ENCODE measurements around the gene ESRRA. TPM values are rescaled to one million over a fixed set of nuclear protein-coding genes. Genes with fewer than 3 reads are reported as not detected.

ESRRA gene
- total RNA-seq, 2 experiments from 2014 or later = 10.9 to 12.0 TPM

DNA sequence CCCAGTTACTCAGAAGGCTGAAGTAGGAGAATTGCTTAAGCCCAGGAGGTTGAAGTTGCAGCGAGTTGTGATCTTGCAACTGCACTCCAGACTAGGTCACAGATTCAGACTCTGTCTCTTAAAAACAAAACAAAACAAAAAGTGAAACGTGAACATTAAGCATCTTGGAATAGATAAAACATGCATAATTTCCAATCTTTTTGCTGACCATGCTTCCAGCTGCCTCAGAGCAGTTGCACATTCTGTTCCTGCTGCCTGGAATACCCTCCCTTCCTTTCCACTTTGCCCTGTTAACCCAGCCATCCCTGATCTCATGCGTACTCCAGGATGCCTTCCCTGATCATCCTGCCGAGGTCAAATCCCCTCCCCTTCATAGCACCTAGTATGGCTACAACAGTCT, 34.0 kb downstream of the ESRRA start:
- peak overlapping the region; percentile 93 for H3K27ac Mint-ChIP-seq
- DNase-seq (no peak), ATAC-seq (ENCODE audit: poor library complexity) (no peak)
- ChIA-PET CTCF (interaction anchor here (1.1 to 2.3 kb wide), 2 partner anchors 8 to 38 kb away, joined by 3 to 15 read pairs; no protein-coding TSS in a partner anchor), POLR2A (interaction anchor here (1.1 to 4.7 kb wide), 4 partner anchors 10 to 439 kb away, joined by 3 to 103 read pairs (median 6); partner anchors contain the start of genes PRDX5, SF1, STIP1 and TRMT112)
- peak overlapping the region; percentile 92 for H3K4me3 Mint-ChIP-seq
- no peaks in the 10 kb centered on the region for H3K27me3 Mint-ChIP-seq
- H3K4me1 Mint-ChIP-seq (ENCODE audit: low read depth) = peaks cover 49% of the 10 kb centered on the region
- H3K9me3 ChIP-seq (ENCODE audit: control insufficient read depth in 1 of 2, insufficient read depth in 1 of 2, low read length in 2 of 2) = no peaks in the 10 kb centered on the region
- H3K4me1 ChIP-seq (ENCODE audit: insufficient read depth, low read length) = peaks cover 53% of the 10 kb centered on the region
- H3K36me3 ChIP-seq (ENCODE audit: insufficient read depth, low read length) = peaks cover 38% of the 10 kb centered on the region
- TF ChIP-seq, protein P1, sequence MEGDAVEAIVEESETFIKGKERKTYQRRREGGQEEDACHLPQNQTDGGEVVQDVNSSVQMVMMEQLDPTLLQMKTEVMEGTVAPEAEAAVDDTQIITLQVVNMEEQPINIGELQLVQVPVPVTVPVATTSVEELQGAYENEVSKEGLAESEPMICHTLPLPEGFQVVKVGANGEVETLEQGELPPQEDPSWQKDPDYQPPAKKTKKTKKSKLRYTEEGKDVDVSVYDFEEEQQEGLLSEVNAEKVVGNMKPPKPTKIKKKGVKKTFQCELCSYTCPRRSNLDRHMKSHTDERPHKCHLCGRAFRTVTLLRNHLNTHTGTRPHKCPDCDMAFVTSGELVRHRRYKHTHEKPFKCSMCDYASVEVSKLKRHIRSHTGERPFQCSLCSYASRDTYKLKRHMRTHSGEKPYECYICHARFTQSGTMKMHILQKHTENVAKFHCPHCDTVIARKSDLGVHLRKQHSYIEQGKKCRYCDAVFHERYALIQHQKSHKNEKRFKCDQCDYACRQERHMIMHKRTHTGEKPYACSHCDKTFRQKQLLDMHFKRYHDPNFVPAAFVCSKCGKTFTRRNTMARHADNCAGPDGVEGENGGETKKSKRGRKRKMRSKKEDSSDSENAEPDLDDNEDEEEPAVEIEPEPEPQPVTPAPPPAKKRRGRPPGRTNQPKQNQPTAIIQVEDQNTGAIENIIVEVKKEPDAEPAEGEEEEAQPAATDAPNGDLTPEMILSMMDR (IDR thresholded peaks at IDR 0.05) = no peak
- intact Hi-C loops (cut with DNase I, micrococcal nuclease) = no loop called here
- H3K27me3 ChIP-seq (ENCODE audit: control insufficient read depth in 1 of 2, insufficient read depth in 2 of 2, low read length in 2 of 2) = no peaks in the 10 kb centered on the region
- H3K36me3 Mint-ChIP-seq (ENCODE audit: low read depth) = peaks cover 32% of the 10 kb centered on the region
- no peaks in the 10 kb centered on the region for H3K9me3 Mint-ChIP-seq
- H3K4me3 ChIP-seq (ENCODE audit: low read length) = peak overlapping the region; percentile 81
- peak overlapping the region; percentile 83 to 93 for H3K27ac ChIP-seq (ENCODE audit: low read depth in 1 of 2, low read length in 2 of 2)

DNA sequence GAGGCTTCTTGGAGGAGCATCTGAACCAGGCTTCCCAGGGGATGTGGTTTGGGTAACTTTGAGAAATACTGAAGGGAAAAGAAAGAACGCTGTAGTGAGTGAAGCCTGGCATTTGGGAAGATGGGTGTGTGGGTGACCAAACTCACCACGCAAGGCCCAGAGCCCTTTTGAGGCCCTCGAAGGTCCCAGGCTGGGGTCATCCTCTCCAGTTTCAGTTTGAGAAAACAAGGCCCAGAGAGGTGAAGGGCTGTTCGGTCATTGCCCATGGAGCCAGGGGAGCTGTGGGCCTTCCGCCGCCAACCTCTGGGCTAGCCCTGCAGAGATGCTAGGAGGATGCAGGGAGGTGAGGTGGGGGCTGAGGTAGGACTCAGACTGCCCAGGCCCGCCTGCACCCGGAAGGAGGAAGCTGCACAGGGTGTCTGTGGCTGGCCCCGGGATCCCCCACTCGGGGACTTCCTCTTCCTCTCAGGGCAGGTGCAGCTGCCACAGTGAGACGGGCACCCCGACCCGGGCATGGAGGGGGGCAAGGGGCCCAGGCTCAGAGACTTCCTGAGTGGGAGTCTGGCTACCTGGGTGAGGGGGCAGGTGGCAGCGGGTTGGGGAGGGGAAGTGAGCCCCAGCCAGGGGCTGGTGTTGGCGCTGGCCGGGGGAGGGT, 34.6 kb downstream of the ESRRA start, which contains the start of gene CCDC88B:
CCDC88B (plus strand) TSS at position 451 of the 655 bp plus-strand sequence; CDS start at position 514, 63 bp downstream.
- CTCF ChIA-PET = interaction anchor here (0.9 to 3.9 kb wide), 4 partner anchors 8 to 39 kb away, joined by 3 to 34 read pairs (median 9); partner anchors contain the start of genes PRDX5 and TRMT112
- Histone ChIP-seq H3K36me3 (ENCODE audit: insufficient read depth, low read length) (peaks cover 43% of the 10 kb centered on the region), H3K27ac (ENCODE audit: low read depth in 1 of 2, low read length in 2 of 2) (peak within 1 kb of the TSS; percentile 83 to 93), H3K4me1 (ENCODE audit: insufficient read depth, low read length) (peaks cover 55% of the 10 kb centered on the region), H3K27me3 (ENCODE audit: control insufficient read depth in 1 of 2, insufficient read depth in 2 of 2, low read length in 2 of 2) (no peaks in the 10 kb centered on the region), H3K4me3 (ENCODE audit: low read length) (peak within 1 kb of the TSS; percentile 81), H3K9me3 (ENCODE audit: control insufficient read depth in 1 of 2, insufficient read depth in 1 of 2, low read length in 2 of 2) (no peaks in the 10 kb centered on the region)
- peak; percentile 86 for ATAC-seq (ENCODE audit: poor library complexity)
- POLR2A ChIA-PET = interaction anchor here (0.6 to 4.7 kb wide), 12 partner anchors 10 to 1748 kb away, joined by 3 to 103 read pairs (median 4); partner anchors contain the start of genes ESRRA, FAM89B, FKBP2 and INTS5
- peak; percentile 77 to 95 (median 86) for DNase-seq
- H3K4me3 Mint-ChIP-seq = peak within 1 kb of the TSS; percentile 92
- H3K27me3 Mint-ChIP-seq = no peaks in the 10 kb centered on the region
- no peaks in the 10 kb centered on the region for H3K9me3 Mint-ChIP-seq
- TF ChIP-seq, protein P1 (IDR thresholded peaks at IDR 0.05) = no peak
- peak within 1 kb of the TSS; percentile 93 for H3K27ac Mint-ChIP-seq
- peaks cover 49% of the 10 kb centered on the region for H3K4me1 Mint-ChIP-seq (ENCODE audit: low read depth)
- peaks cover 32% of the 10 kb centered on the region for H3K36me3 Mint-ChIP-seq (ENCODE audit: low read depth)
- intact Hi-C loops (cut with DNase I, micrococcal nuclease) = loop anchor here (1.0 to 5.0 kb wide), 3 partner anchors 23 to 35 kb away; partner anchors contain the start of genes ESRRA (in 2 of the 2) and TRMT112 (in 1 of the 2)

- DNase-seq (peak; percentile 59 to 84 (median 69)), ATAC-seq (ENCODE audit: poor library complexity) (peak; percentile 35)
- no peaks in the 10 kb centered on the region for H3K9me3 ChIP-seq (ENCODE audit: control insufficient read depth in 1 of 2, insufficient read depth in 1 of 2, low read length in 2 of 2)
- intact Hi-C loops (cut with DNase I, micrococcal nuclease) = loop anchor here (1.0 to 5.0 kb wide), 3 partner anchors 24 to 36 kb away; partner anchors contain the start of genes ESRRA (in 2 of the 2) and TRMT112 (in 1 of the 2)
- Mint-ChIP-seq H3K27ac (peak overlapping the region; percentile 93), H3K27me3 (no peaks in the 10 kb centered on the region), H3K9me3 (no peaks in the 10 kb centered on the region), H3K36me3 (ENCODE audit: low read depth) (peaks cover 39% of the 10 kb centered on the region), H3K4me3 (peak overlapping the region; percentile 92), H3K4me1 (ENCODE audit: low read depth) (peaks cover 54% of the 10 kb centered on the region)
- H3K27ac ChIP-seq (ENCODE audit: low read depth in 1 of 2, low read length in 2 of 2) = peak overlapping the region; percentile 83 to 93
- peaks cover 51% of the 10 kb centered on the region for H3K36me3 ChIP-seq (ENCODE audit: insufficient read depth, low read length)
- ChIA-PET POLR2A (interaction anchor here (0.6 to 4.7 kb wide), 10 partner anchors 11 to 1749 kb away, joined by 3 to 103 read pairs (median 6); partner anchors contain the start of genes ESRRA, FKBP2, NUDT22 and PRDX5), CTCF (interaction anchor here (0.9 to 3.9 kb wide), 4 partner anchors 9 to 40 kb away, joined by 3 to 34 read pairs (median 9); partner anchors contain the start of genes PRDX5 and TRMT112)
- TF ChIP-seq, protein P1 (IDR thresholded peaks at IDR 0.05) = no peak
- peak overlapping the region; percentile 81 for H3K4me3 ChIP-seq (ENCODE audit: low read length)
- no peaks in the 10 kb centered on the region for H3K27me3 ChIP-seq (ENCODE audit: control insufficient read depth in 1 of 2, insufficient read depth in 2 of 2, low read length in 2 of 2)
- H3K4me1 ChIP-seq (ENCODE audit: insufficient read depth, low read length) = peaks cover 55% of the 10 kb centered on the region
These were observed 35.5 kb downstream of the ESRRA start for GRCh38 chr11:64340671-64341335.
